Measurements from ENCODE around the gene FAM227A.

FAM227A gene

DNA sequence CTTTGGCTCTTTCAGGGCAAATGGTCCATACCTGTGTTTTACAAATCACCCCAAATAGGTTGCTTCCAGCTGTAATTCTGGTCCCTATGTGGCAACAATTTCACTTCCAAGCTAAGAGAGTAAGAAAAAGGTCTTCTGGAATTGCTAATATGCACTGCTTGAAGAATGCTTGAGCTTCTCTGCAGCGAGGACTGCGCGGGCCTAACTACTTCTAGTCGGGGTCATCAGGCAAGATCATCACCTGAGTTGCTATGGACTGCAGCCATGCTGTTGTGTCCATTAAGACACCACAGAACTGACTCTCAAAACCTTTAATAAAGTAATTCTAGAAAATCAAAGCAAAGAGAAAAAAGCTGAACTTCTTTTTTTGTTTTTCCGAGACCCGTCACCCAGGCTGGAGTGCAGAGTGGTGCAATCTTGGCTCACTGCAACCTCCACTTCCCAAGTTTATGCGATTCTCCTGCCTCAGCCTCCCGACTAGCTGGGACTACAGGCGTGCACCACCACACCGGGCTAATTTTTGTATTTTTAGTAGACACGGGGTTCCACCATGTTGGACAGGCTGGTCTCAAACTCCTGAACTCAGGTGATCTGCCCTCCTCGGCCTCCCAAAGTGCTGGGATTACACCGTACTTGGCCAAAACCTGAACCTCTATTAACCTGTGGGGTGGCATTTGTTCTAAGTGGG lies 42.4 kb upstream of the FAM227A start:
- Histone ChIP-seq H3K9me3 (ENCODE audit: control insufficient read depth, insufficient read depth, low read depth, low read length) (no peaks in the 10 kb centered on the region), H3K27ac (ENCODE audit: extremely low read depth, low read depth, low read length) (no peak overlapping the region), H3K4me1 (ENCODE audit: control insufficient read depth, insufficient read depth, low read length) (peaks cover 3% of the 10 kb centered on the region; the same call in 1 of the 2 replicates), H3K36me3 (ENCODE audit: control insufficient read depth in 2 of 2, insufficient read depth in 1 of 2, low read length in 2 of 2) (peaks cover 4 to 34% of the 10 kb centered on the region in 2 experiments; a peak in 2 of 3 replicates), H3K4me3 (ENCODE audit: low read depth, low read length) (peak overlapping the region; percentile 76)
- ChIA-PET CTCF (interaction anchor here (0.6 to 2.9 kb wide), 6 partner anchors 17 to 199 kb away, joined by 3 to 20 read pairs (median 4); partner anchors contain the start of gene TOMM22), POLR2A (interaction anchor here (0.5 to 8.0 kb wide), 7 partner anchors 9 to 300 kb away, joined by 3 to 60 read pairs (median 4); partner anchors contain the start of gene TOMM22)
- TF ChIP-seq ZNF747 (tag by site-specific recombination; IDR thresholded peaks at IDR 0.05) (no peak), HOXC10 (CRISPR knock-in tag; IDR thresholded peaks at IDR 0.05) (no peak), ZNF155 (tag by site-specific recombination; IDR thresholded peaks at IDR 0.05) (no peak), ZNF677 (tag by site-specific recombination; IDR thresholded peaks at IDR 0.05) (no peak), ZNF660 (tag by site-specific recombination; IDR thresholded peaks at IDR 0.05) (peak; percentile 59; the same call in 1 of the 2 replicates), ZNF239 (tag by site-specific recombination; IDR thresholded peaks at IDR 0.05) (no peak), ZNF785 (tag by site-specific recombination; IDR thresholded peaks at IDR 0.05) (no peak)
- TF ChIP-seq, protein P1, sequence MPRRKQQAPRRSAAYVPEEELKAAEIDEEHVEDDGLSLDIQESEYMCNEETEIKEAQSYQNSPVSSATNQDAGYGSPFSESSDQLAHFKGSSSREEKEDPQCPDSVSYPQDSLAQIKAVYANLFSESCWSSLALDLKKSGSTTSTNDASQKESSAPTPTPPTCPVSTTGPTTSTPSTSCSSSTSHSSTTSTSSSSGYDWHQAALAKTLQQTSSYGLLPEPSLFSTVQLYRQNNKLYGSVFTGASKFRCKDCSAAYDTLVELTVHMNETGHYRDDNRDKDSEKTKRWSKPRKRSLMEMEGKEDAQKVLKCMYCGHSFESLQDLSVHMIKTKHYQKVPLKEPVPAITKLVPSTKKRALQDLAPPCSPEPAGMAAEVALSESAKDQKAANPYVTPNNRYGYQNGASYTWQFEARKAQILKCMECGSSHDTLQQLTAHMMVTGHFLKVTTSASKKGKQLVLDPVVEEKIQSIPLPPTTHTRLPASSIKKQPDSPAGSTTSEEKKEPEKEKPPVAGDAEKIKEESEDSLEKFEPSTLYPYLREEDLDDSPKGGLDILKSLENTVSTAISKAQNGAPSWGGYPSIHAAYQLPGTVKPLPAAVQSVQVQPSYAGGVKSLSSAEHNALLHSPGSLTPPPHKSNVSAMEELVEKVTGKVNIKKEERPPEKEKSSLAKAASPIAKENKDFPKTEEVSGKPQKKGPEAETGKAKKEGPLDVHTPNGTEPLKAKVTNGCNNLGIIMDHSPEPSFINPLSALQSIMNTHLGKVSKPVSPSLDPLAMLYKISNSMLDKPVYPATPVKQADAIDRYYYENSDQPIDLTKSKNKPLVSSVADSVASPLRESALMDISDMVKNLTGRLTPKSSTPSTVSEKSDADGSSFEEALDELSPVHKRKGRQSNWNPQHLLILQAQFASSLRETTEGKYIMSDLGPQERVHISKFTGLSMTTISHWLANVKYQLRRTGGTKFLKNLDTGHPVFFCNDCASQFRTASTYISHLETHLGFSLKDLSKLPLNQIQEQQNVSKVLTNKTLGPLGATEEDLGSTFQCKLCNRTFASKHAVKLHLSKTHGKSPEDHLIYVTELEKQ (tag by site-specific recombination; IDR thresholded peaks at IDR 0.05; ENCODE audit: borderline replicate concordance) = no peak
- TF ChIP-seq, protein P2, sequence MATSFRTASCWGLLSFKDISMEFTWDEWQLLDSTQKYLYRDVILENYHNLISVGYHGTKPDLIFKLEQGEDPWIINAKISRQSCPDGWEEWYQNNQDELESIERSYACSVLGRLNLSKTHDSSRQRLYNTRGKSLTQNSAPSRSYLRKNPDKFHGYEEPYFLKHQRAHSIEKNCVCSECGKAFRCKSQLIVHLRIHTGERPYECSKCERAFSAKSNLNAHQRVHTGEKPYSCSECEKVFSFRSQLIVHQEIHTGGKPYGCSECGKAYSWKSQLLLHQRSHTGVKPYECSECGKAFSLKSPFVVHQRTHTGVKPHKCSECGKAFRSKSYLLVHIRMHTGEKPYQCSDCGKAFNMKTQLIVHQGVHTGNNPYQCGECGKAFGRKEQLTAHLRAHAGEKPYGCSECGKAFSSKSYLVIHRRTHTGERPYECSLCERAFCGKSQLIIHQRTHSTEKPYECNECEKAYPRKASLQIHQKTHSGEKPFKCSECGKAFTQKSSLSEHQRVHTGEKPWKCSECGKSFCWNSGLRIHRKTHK (tag by site-specific recombination; IDR thresholded peaks at IDR 0.05) = no peak
- TF ChIP-seq, protein P3, sequence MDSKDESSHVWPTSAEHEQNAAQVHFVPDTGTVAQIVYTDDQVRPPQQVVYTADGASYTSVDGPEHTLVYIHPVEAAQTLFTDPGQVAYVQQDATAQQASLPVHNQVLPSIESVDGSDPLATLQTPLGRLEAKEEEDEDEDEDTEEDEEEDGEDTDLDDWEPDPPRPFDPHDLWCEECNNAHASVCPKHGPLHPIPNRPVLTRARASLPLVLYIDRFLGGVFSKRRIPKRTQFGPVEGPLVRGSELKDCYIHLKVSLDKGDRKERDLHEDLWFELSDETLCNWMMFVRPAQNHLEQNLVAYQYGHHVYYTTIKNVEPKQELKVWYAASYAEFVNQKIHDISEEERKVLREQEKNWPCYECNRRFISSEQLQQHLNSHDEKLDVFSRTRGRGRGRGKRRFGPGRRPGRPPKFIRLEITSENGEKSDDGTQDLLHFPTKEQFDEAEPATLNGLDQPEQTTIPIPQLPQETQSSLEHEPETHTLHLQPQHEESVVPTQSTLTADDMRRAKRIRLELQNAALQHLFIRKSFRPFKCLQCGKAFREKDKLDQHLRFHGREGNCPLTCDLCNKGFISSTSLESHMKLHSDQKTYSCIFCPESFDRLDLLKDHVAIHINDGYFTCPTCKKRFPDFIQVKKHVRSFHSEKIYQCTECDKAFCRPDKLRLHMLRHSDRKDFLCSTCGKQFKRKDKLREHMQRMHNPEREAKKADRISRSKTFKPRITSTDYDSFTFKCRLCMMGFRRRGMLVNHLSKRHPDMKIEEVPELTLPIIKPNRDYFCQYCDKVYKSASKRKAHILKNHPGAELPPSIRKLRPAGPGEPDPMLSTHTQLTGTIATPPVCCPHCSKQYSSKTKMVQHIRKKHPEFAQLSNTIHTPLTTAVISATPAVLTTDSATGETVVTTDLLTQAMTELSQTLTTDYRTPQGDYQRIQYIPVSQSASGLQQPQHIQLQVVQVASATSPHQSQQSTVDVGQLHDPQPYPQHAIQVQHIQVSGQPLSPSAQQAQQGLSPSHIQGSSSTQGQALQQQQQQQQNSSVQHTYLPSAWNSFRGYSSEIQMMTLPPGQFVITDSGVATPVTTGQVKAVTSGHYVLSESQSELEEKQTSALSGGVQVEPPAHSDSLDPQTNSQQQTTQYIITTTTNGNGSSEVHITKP (tag by site-specific recombination; IDR thresholded peaks at IDR 0.05) = peak; percentile 51

DNA sequence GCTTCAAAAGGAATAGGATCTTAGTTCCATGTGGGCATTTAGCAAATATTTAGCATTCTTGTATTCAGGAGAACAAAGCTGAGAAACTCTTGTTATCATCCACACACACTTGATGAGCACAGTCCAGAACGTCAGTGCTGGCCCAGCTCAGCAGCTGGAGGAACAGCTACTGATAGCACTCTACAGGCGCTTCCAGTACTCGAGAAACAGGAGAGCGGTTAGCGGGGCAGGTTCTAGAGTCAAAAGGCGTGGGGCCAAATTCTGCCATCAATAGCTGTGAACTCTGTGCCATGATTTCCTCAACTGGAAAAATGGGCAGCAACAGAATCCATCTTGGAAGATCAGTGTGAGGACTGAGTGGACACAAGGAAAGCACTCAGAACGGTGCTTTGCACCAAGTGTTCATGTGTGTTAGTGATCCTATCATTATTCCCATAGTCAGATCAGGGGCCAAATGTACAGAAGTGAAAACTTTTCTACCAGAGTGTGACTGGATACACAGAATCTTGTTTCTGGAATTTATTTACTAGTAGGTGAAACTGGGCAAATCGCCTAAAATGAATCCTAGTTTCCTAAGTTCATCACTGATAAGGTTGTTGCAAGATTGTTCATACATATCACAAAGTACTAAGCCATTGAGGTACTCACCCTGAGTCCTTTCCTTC lies 41.4 kb upstream of the FAM227A start:
- no peaks in the 10 kb centered on the region for H3K9me3 ChIP-seq (ENCODE audit: control insufficient read depth, insufficient read depth, low read depth, low read length)
- H3K36me3 ChIP-seq (ENCODE audit: control insufficient read depth in 2 of 2, insufficient read depth in 1 of 2, low read length in 2 of 2) = peaks cover 4 to 43% of the 10 kb centered on the region in 2 experiments; a peak in 2 of 3 replicates
- peak overlapping the region; percentile 76 for H3K4me3 ChIP-seq (ENCODE audit: low read depth, low read length)
- POLR2A ChIA-PET = interaction anchor here (0.5 to 8.0 kb wide), 5 partner anchors 8 to 43 kb away, joined by 3 to 60 read pairs (median 10); partner anchors contain the start of genes GTPBP1 and TOMM22
- peak overlapping the region; percentile 55; the same call in 1 of the 2 replicates for H3K27ac ChIP-seq (ENCODE audit: extremely low read depth, low read depth, low read length)
- CTCF ChIA-PET = interaction anchor here (0.5 to 2.9 kb wide), 6 partner anchors 16 to 645 kb away, joined by 4 to 20 read pairs (median 5); partner anchors contain the start of gene TOMM22
- H3K4me1 ChIP-seq (ENCODE audit: control insufficient read depth, insufficient read depth, low read length) = peaks cover 3% of the 10 kb centered on the region; the same call in 1 of the 2 replicates
- peak; percentile 61; the same call in 1 of the 2 replicates for TF ChIP-seq SCRT2 (tag by site-specific recombination; IDR thresholded peaks at IDR 0.05)
- TF ChIP-seq ZNF558 (tag by site-specific recombination; IDR thresholded peaks at IDR 0.05) = peak; percentile 25; the same call in 1 of the 2 replicates
- peak; percentile 56 for TF ChIP-seq ZNF600 (tag by site-specific recombination; IDR thresholded peaks at IDR 0.05)
- TF ChIP-seq, protein P4, sequence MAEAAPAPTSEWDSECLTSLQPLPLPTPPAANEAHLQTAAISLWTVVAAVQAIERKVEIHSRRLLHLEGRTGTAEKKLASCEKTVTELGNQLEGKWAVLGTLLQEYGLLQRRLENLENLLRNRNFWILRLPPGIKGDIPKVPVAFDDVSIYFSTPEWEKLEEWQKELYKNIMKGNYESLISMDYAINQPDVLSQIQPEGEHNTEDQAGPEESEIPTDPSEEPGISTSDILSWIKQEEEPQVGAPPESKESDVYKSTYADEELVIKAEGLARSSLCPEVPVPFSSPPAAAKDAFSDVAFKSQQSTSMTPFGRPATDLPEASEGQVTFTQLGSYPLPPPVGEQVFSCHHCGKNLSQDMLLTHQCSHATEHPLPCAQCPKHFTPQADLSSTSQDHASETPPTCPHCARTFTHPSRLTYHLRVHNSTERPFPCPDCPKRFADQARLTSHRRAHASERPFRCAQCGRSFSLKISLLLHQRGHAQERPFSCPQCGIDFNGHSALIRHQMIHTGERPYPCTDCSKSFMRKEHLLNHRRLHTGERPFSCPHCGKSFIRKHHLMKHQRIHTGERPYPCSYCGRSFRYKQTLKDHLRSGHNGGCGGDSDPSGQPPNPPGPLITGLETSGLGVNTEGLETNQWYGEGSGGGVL (tag by site-specific recombination; IDR thresholded peaks at IDR 0.05) = peak; percentile 51; the same call in 1 of the 2 replicates
- 0 out of 2 replicates have a peak, but pooled peaks have one; percentile 5 for TF ChIP-seq ZSCAN30 (tag by site-specific recombination; IDR thresholded peaks at IDR 0.05)
- no peak for TF ChIP-seq ZNF610 (tag by site-specific recombination; IDR thresholded peaks at IDR 0.05; ENCODE audit: borderline replicate concordance)
- TF ChIP-seq, protein P5, sequence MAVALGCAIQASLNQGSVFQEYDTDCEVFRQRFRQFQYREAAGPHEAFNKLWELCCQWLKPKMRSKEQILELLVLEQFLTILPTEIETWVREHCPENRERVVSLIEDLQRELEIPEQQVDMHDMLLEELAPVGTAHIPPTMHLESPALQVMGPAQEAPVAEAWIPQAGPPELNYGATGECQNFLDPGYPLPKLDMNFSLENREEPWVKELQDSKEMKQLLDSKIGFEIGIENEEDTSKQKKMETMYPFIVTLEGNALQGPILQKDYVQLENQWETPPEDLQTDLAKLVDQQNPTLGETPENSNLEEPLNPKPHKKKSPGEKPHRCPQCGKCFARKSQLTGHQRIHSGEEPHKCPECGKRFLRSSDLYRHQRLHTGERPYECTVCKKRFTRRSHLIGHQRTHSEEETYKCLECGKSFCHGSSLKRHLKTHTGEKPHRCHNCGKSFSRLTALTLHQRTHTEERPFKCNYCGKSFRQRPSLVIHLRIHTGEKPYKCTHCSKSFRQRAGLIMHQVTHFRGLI (tag by site-specific recombination; IDR thresholded peaks at IDR 0.05) = no peak
- TF ChIP-seq ZSCAN16 (tag by site-specific recombination; IDR thresholded peaks at IDR 0.05) = 0 out of 2 replicates have a peak, but pooled peaks have one; percentile 69

All from HEK293 (cell line).